Measurements from ENCODE around the gene FBXL17. TPM values are rescaled to one million over a fixed set of nuclear protein-coding genes. Genes with fewer than 3 reads are reported as not detected.

The FBXL17 gene
- total RNA-seq, 1 experiment from 2014 or later, result 8.8 TPM

- peak overlapping the region; percentile 90 for H3K9ac ChIP-seq (ENCODE audit: low read length)
- CTCF ChIA-PET, result interaction anchor here (0.7 kb wide), 1 partner anchor 426 kb away, joined by 10 read pairs; no protein-coding TSS in a partner anchor
- BruUV-seq (replicated peaks), result TSS peak; percentile 83
Measured at GRCh38 chr5:108382784-108383330, 959 bp upstream of the FBXL17 start.

DNA sequence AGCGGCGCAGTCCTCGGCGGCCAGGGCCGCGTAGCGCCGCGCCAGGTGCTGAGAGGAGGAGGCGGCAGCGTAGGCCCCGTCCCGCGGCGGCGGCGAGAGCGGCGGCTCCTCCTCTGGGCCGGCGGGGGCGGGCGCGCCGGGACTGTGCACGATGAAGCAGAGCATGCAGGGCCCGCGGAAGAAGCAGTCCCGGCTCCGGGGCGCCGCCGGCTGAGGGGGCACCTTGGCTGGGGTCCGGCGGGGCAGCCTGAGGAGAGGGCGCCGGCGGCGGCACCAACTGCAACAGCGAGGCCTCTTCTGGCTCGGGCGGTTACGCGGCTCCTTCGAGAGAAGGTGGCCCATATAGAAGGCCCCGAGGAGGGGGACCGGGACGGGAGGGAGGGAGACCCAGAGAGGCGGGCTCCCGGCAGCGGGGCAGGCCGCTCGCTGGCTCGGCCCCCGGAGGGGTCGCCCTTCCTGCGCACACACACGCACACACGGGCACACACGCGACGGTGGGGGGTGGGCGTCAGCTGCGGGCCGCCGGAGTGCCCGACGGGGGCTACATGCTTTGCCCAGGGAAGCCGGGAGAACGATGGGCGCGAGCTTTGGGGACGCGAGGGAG is 446 bp downstream of the FBXL17 start:
- Histone ChIP-seq H2AFZ (ENCODE audit: low read length) (peak overlapping the region; percentile 74), H3K27me3 (ENCODE audit: low read length) (no peaks in the 10 kb centered on the region)
- CTCF ChIA-PET, result no interaction called here

More at GRCh38 chr5:108382784-108383330, 959 bp upstream of the FBXL17 start:
- Histone ChIP-seq H2AFZ (ENCODE audit: low read length) (peak overlapping the region; percentile 74), H3K27ac (ENCODE audit: low read length) (peak overlapping the region; percentile 86), H3K36me3 (ENCODE audit: low read depth, low read length) (no peaks in the 10 kb centered on the region), H3K9me2 (replicated peaks; ENCODE audit: low read length) (no peaks in the 10 kb centered on the region), H4K20me1 (ENCODE audit: low read length) (no peaks in the 10 kb centered on the region), H3F3A (ENCODE audit: low read length, unreplicated experiment) (no peaks in the 10 kb centered on the region), H3K9me3 (ENCODE audit: low read length) (no peaks in the 10 kb centered on the region), H3K4me1 (ENCODE audit: insufficient read depth, low read length) (peaks cover 45% of the 10 kb centered on the region), H3K79me2 (ENCODE audit: low read length) (peaks cover 28% of the 10 kb centered on the region), H3K27me3 (ENCODE audit: low read length) (no peaks in the 10 kb centered on the region), H3K4me2 (ENCODE audit: low read length) (peak overlapping the region; percentile 83), H3K4me3 (ENCODE audit: low read length) (peak overlapping the region; percentile 81)
- POLR2A ChIA-PET (ENCODE audit: unreplicated experiment), result interaction anchor here (0.6 kb wide), 1 partner anchor 274 kb away, joined by 5 read pairs; no protein-coding TSS in a partner anchor
- ATAC-seq, result no peak; the same call in 1 of the 2 replicates
- intact Hi-C loops (cut with micrococcal nuclease), result loop anchor here (1.0 to 10.0 kb wide), 2 partner anchors 32 to 1032 kb away; no protein-coding TSS in a partner anchor
- TF ChIP-seq EZH2phosphoT487 (IDR thresholded peaks at IDR 0.05; ENCODE audit: borderline replicate concordance, low read length) (no peak), EZH2 (IDR thresholded peaks at IDR 0.05; ENCODE audit: low read length, unreplicated experiment) (no peak)
- TF ChIP-seq, protein P1, sequence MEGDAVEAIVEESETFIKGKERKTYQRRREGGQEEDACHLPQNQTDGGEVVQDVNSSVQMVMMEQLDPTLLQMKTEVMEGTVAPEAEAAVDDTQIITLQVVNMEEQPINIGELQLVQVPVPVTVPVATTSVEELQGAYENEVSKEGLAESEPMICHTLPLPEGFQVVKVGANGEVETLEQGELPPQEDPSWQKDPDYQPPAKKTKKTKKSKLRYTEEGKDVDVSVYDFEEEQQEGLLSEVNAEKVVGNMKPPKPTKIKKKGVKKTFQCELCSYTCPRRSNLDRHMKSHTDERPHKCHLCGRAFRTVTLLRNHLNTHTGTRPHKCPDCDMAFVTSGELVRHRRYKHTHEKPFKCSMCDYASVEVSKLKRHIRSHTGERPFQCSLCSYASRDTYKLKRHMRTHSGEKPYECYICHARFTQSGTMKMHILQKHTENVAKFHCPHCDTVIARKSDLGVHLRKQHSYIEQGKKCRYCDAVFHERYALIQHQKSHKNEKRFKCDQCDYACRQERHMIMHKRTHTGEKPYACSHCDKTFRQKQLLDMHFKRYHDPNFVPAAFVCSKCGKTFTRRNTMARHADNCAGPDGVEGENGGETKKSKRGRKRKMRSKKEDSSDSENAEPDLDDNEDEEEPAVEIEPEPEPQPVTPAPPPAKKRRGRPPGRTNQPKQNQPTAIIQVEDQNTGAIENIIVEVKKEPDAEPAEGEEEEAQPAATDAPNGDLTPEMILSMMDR (conservative IDR thresholded peaks at IDR 0.05; ENCODE audit: low read depth, low read length), result no peak
- DNase-seq, result no peak

More for the DNA sequence above, 446 bp downstream of the FBXL17 start:
- peaks cover 37% of the 10 kb centered on the region for H3K4me1 ChIP-seq (ENCODE audit: insufficient read depth, low read length)
- POLR2A ChIA-PET (ENCODE audit: unreplicated experiment), result interaction anchor here (0.7 to 0.8 kb wide), 2 partner anchors 36 to 38 kb away, joined by 3 to 5 read pairs; no protein-coding TSS in a partner anchor
- peaks cover 41% of the 10 kb centered on the region for H3K79me2 ChIP-seq (ENCODE audit: low read length)
- no peaks in the 10 kb centered on the region for H3K9me3 ChIP-seq (ENCODE audit: low read length)
- H3K9me2 ChIP-seq (replicated peaks; ENCODE audit: low read length), result no peaks in the 10 kb centered on the region
- peak; percentile 64 for DNase-seq
- no peaks in the 10 kb centered on the region for H3K36me3 ChIP-seq (ENCODE audit: low read depth, low read length)
- peak overlapping the region; percentile 90 for H3K9ac ChIP-seq (ENCODE audit: low read length)
- peak overlapping the region; percentile 81 for H3K4me3 ChIP-seq (ENCODE audit: low read length)
- intact Hi-C loops (cut with micrococcal nuclease), result loop anchor here (10.0 kb wide), 1 partner anchor 1033 kb away; no protein-coding TSS in a partner anchor
- peak overlapping the region; percentile 86 for H3K27ac ChIP-seq (ENCODE audit: low read length)
- peak overlapping the region; percentile 83 for H3K4me2 ChIP-seq (ENCODE audit: low read length)
- H3F3A ChIP-seq (ENCODE audit: low read length, unreplicated experiment), result no peaks in the 10 kb centered on the region
- no peaks in the 10 kb centered on the region for H4K20me1 ChIP-seq (ENCODE audit: low read length)
- no TSS peak for BruUV-seq (replicated peaks)
- TF ChIP-seq EZH2phosphoT487 (IDR thresholded peaks at IDR 0.05; ENCODE audit: borderline replicate concordance, low read length), result no peak
- TF ChIP-seq EZH2 (IDR thresholded peaks at IDR 0.05; ENCODE audit: low read length, unreplicated experiment), result no peak
- TF ChIP-seq, protein P1 (conservative IDR thresholded peaks at IDR 0.05; ENCODE audit: low read depth, low read length), result no peak
- ATAC-seq, result peak; percentile 58
